GM19023 (cell line): Measurements from ENCODE around the gene APBA3.

Experiments used
- ATAC-seq: cut with Tn5 transposase; IDR thresholded peaks from one replicate; pipeline ENCODE4 v1.9.1; 2021; ENCODE audit warnings: mild to moderate bottlenecking, moderate library complexity; ENCODE audit not compliant: unreplicated experiment

APBA3 gene

DNA sequence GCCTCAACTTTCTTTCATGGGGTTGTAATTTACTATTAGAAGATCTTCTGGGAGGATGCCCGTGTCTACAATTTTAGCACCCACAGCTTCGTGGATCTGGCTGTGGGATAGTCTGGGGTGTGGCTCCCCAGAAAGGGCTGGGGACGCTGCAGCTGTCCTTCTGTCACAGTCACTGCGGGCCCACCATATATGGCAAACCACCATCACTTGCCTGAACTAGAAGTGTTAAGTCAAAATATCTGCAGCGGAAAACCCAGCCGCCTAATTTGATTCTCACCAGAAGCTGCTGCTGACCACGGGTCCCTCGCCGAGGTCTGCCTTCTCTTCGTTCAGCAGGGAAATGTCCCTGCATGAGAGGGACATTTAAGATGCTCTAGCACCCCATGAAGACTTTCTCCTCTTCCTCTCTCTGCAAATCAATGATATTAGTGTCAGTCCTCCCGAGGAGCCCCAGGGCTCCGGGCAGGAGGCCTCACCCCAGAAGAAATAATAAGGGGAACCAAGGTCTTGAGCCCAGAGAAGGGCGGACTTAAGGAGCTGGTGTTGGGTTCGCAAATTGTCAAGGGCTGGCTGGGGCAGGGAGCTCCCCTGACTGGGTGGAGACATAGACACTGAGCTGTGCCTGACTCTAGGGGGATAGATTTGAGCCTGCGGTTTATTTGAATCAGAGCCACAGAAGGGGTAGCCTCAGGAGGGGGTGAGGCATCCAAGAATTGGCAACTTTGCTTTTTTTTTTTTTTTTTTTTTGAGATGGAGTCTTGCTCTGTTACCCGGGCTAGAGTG is 27.7 kb upstream of the APBA3 start:
- no peak for ATAC-seq

DNA sequence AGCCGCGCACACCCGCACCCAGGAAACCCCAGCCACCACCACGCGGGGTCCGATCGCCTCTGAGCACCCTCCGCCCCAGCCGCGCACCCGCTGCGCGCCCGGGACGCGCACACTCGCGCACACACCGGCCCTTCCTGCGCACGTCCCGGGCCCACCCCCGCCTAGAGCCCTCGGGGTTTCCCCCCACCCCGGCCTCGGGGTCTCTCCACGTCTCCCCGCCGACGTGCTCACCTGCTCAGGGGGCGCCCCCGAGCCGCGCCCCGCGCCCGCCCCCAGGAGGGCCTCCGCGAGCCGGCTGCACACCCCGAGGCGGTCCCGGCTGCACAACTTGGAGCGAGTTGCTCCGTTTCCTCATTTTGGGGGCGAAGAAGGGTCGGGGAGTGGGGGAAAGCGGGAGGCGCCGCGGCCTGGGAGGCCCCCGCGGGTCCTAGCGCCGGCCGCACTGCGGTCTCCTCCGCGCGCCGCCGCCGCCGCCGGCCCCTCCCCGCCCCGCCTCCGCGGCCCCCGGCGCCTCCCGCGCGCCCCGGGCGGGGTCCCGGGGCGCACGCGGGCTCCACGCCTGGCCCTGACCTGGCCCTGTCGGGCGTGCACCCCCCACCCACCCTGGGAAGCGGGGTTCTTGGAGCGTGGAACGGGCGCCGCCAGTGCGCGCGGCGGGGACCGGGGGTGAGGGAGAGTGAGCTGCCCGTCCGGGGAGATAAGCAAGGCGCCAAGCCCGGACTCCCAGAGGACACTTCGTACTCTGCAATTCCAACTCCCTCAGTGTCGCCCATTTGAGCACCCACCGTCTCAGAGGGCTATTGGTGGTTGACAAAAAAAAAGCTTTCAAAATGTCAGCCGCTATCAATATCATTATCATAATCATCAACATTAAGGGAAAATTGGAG is 24.7 kb upstream of the APBA3 start, which contains the start of gene MATK:
TSS of gene MATK (minus strand) at position 444 of the 887 bp plus-strand sequence. CDS start 1,246 bp downstream, outside the sequence.
- ATAC-seq = no peak

DNA sequence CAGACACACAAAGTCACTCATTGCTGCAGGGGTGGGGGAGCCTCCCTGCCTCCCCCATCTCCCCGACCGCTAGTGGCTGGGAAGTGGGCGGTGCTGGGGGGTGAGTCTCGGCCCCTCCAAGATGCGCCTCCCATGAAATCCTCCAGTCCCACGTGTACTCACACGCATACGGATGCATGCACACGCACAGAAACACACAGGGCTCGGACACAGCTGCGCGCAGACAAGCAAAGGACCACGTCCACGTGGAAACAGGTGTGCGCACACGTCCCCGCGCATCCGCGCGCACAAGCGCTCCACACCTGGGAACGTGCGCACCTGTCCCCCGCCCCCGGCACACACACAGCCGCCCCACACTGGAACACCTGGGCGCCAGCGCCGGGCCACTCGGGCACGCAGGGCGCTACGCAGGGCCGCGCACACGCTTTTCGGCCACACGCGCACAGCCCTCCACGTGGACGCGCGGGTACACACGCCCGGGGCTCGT is 24.0 kb upstream of the APBA3 start:
- no peak for ATAC-seq

DNA sequence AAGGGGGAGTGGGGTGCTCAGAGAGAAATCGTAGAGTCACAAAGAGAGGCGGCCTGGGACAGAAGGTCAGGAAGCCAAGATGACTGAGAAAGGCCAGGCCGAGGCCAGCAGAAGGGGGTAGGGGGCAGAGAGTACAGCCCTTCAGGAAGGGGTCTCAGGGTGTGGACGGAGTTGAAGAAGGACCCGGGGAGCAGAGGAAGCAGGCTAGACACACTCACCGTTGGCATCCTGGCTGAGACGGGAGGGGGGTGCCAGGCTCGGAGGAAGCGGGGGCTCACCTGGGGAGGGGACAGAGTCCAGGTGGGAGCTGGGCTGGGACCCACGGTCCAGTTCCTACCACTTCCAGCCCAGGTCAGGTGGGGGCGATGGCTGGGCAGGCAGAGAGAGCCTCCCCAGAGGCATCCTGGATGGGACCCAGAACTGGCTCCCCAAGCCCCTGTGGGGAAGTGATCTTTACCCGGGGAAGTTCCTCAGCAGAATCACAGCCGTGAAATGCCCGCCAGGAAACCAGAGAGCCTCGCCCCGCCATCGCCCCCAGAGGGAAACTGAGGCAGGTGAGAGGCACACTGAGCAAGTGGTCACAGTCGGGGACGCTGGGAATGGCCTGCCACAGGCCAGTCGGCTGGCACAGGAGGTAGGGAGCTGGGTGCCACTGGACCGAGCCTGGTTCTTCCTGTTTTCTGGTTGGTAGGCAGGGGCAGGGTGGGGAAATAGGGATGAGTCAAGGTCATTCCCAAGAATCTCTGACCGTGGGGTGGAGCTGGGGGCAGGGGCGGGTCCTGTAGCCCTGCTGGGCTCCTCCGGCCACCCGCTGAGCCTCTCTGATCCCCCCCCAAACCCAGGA is 23.3 kb upstream of the APBA3 start:
- no peak for ATAC-seq

DNA sequence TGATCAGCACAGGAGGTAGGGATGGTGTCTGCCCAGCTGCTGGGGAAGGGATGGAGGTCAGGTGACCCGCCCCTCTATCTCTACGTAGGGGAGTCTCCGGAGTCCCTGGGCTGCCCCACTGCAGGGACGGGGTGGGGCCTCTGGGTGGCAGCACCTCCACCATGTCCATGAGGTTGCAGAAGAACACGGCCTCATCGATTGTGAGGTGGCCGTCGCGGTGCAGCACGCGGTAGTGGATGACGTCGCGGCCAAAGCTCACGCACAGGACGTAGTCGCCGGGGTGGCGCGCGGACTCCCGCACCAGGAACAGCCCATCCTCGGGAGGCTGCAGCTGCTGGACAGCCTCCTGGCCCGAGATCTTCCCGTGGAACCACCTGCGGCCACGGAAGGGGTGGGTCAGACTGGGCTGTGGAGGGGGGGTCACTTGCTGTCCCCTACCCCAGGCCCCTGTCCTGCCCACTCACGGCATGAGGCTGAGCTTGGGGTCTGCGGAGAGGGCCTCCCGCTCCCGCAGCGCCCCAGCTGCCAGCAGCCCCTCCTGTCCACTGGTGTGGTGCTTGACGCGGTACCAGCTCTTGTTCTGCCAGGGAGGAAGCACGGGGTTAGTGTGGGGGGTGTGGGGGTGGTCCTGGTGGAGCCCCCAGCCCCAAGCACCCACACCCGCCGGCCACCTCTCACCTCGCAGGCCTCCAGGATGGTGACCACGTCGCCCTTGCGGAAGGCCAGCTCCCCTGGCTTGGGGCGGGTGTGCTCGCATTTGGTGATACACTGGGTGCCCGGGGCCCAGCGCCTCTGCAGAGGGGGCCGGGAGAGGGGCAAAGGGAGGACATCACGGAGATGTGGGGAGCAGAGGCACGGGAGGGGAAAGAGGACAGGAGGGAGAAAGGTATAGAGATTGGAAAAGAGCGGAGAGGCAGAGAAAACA is 22.4 kb upstream of the APBA3 start:
- no peak for ATAC-seq

DNA sequence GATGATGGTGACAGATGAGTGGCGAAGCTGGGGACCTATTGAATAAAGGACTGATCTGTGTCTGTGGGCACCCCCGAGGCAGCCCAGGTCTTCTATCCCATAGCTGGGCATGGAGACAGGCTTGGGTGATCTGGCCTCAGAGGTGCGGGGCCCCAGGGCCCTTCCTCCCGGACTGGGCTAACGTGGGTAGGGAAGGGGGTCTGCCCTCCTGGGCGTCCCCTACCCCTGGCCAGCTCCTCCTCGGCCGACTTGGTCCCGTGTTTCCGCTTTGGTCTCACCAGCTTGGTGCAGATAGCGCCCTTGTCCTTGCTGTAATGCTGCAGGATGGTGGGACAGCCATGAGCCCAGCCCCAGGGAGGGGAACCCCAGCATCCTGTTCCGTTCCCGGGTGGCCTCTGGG is 21.4 kb upstream of the APBA3 start:
- no peak for ATAC-seq

DNA sequence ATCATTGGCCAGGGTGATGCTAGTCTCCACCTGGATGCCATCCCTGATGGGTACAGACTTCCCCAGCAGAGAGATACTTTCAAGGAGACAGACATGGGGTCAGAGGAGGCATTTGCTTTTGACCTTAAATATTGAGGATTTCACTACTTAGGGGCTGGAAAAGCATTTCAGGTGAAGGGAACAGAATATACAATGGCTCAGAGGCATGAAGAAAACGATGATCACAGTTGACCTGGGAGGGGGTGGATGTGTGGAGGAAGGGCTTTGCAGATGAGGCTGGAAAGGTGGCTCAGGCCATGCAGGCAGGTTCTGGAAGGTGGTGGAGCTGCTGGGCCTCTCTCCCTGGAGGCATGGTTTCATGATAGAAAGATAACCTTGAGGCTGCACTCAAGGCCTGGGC is 20.8 kb upstream of the APBA3 start:
- ATAC-seq = no peak

DNA sequence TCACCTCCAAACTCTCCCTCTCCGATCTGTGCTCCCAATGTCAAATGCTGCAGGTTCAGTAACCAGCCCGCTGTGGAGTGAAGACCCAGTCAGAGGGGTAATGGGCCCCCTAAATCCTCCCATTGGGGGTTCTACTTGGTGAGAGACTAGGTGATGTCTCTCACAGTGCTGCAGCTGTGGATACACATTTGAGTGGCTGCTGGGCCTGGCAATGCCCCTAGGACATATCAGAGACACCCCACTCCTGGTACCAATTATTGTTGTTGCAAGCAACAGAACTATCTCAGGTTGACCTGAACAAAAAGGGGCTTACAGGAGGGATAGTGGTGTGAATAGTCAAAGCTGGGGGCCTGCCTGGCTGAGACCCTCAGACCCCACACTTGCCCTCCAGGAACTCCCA is 20.1 kb upstream of the APBA3 start:
- ATAC-seq = no peak

DNA sequence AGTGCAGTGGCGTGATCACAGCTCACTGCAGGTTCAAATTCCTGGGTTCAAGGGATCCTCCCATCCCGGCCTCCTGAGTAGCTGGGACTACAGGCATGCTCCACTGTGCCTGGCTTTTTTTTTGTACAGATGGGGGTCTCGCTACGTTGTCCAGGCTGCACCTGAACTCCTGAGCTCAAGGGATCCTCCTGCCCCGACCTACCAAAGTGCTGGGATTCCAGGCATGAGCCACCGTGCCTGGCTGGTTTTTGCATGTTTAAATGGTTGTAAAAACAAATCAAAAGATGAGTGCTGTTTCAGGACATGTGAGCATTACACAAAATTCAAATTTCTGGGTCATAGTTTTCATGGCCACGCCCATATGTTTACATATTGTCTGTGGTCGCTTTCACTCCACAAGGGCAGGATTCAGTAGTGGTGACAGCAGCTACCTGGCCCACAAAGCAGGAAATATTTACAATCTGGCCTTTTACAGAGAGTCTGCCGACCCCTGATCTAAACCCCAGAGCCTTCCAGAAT is 19.4 kb upstream of the APBA3 start:
- no peak for ATAC-seq

DNA sequence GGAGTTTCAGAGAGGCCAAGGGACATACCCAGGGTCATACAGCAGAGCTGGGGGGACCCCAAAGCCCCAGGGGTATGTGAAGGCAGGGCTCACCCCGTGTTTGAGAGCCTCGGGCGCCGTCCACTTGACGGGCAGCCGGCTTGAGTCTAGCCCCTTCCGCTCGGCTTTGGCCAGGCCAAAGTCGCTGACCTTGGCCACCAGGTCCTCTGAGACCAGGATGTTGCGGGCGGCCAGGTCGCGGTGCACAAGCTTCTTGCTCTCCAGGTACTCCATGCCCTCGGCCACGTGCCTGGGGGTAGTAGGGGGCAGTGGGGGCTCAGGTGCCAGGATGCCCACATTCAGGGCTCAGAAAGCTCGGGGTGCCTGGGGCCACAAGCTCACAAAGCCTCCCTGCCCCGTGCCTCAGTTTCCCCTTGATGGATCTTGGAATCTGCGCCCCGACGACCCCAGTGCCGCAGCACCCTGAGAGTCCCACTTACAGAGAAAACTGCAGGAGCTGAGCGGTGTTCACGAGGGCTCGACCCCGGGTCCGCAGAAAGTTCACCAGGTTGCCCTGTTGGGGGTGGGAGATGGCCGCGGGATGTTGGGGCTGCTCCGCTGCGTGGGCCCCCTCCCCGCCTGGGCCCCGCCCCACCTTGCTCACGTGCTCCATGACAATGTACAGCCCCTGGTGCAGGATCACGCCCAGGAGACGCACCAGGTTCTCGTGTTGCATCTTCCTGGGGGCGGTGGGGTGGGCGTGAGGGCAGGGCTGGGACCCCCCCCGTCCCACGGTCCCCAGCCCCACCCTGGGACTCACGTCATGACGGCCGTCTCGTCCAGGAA is 17.6 kb upstream of the APBA3 start:
- ATAC-seq = no peak

DNA sequence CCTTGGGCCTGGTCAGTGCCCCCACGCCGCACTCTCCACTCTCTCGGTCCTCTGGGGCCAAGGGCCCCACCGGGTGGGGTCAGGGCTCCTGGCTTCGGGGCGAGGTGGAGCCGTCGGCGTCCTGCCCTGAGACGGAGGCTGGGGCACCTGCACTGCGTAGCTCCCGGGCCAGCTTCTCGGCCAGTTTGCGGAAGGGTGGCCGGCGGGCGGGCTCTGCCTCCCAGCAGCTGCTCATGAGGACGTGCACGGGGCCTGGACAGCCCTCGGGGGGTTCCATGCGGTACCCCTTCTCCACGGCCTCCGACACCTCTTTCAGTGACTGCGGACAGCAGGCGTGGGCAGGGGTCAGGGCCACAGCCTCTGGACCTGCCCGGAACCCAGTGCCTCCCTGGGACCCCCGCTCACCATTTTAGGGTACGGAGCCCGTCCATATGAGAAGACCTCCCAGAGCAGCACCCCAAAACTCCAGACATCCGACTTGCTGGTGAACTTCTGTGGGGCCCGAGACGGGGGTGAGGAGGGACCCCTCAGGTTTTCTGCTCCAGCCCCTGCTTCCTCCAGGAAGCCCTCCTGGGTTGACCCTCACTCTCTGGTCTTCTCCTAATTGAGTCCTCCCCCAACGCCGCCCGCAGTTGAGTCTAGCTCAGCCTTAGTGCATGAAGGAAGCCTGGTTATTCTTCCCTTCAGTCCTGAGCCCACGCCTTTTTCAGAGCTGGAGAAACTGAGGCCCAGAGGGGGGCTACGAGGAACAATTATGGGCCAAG is 16.8 kb upstream of the APBA3 start:
- no peak for ATAC-seq

DNA sequence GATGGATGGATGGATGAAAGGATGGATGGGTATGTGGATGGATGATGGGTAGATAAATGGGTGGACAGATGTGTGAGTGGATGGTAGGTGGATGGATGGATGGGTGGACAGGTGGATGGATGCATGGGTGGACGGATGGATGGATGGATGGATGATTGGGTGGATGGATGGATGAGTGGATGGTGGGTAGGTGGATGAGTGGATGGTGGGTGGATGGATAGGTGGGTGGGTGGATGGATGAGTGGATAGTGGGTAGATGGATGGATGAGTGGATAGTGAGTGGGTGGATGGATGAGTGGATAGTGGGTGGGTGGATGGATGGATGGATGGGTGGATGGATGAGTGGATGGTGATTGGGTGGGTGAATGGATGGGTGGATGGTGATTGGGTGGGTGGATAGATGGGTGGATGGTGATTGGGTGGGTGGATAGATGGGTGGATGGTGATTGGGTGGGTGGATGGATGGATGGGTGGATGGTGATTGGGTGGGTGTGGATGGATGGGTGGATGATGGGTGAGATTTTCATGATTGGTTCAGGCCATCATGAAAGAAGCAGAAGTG is 15.1 kb upstream of the APBA3 start:
- ATAC-seq = no peak

DNA sequence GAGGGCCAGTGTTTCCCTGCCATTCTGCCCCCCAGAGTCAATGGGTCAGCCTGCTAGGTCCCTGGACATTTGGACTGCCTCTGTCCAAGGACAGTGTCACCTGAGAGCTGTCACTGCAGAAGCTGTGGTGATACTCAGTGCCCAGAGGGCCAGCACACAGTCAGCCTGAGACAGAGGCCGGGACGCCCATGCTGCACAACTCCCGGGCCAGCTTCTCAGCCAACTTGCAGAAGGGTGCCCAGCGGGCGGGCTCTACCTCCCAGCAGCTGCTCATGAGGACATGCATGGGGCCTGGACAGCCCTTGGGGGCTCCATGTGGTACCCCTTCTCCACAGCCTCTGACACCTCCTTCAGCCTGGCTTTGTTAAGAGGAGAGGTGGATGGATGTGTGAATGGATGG is 14.3 kb upstream of the APBA3 start:
- ATAC-seq = no peak

DNA sequence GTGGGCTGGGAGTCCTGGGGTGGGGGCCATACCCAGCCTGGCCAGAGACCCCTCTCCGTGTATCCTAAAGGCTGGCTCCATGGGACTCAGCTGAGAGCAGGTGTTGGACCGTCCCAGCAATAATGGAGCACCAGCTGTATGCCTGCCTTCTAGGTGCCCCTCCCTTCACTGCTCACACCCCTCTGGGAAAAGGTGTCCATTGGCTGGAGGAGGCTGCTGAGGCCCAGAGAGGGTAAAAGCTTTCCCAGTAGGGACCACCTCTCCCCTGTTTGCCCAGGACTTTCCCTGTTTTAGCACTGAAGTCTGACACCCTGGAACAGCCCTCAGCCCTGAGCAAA is 13.9 kb upstream of the APBA3 start:
- no peak for ATAC-seq

DNA sequence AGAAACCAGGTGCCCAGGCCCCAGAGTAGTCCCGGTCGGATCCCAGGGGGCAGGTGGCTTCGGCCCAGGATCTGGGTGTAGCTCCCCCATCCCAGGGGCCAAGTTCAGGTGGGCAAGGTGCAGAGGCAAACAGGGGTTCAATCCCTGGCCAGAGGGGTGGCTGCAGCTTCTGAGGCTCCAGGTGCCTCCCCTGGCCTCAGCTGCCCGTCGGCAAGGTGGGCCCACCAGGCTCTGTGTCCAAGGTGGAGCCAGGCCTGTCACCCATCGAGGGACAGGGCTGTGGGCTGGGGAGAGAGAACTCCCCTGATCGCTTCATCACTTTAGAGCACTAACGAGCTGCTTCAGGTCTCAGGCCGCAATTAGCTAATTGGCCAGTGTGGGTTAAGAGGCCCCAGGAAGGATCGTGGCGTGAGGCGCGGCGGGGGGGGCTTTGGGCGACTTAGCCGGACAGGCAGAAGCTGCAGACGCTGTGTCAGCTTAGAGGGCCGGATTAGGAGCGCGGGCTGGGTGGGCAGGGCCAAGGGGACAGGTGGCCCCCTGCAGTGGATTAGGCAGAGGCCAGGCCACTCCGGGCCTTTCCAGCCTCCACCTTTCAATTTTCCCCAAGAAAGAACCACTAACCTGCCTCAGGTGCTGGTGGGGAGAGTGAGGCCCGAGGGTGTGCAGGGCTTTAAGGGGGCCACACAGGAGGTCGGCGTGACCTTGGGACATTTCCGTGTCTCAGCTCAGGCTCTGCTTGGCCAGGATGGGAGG is 13.3 kb upstream of the APBA3 start:
- no peak for ATAC-seq

DNA sequence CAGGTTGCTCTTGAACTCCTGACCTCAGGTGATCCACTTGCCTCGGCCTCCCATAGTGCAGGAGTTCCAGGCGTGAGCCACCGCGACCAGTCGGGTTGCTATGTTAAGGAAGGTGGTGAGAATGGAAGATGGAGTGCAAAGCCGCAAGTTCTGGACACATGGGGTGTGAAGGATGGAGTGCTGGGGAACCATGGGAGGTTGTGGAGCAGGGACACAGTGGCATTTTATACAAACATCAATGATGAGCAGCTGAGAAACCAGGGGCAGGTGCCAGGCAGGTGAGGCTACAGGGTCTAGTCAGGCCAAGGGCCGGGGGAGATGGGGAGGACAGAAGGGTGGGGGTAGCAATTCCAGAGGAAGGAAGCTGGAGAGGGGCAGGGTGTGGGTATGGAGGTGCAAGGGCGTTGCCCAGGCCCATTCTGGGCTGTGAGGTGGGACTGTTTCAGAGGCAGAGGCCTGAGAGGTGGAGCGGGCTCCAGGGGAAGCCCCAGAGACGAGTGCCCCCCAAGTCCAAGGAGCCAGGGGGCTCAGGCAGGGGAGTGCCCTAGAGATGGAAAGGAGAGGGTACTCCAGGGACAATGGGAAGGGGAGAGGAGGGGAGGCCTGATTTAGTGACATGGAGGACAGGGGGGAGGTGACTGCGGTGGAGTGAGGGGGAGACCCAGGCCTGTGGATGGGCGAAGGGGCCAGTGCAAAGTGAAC is 12.5 kb upstream of the APBA3 start:
- no peak for ATAC-seq
